ENCODE results near the gene BACE1.

Gene BACE1

GRCh38 chr11:117292616-117293015, 23.4 kb downstream of the BACE1 start:
- POLR2A ChIA-PET (ENCODE audit: low non-redundant PET) = no interaction called here
- no peak for DNase-seq (ENCODE audit: low spot score)
- TF ChIP-seq CTCF (conservative IDR thresholded peaks at IDR 0.05; ENCODE audit: low read depth) = no peak

GRCh38 chr11:117290809-117291396, 25.2 kb downstream of the BACE1 start, which contains the start of gene BACE1-AS:
TSS of gene BACE1-AS (plus strand) at chr11:117291346.
- no peak within 1 kb of the TSS for H3K27ac ChIP-seq
- no peak for TF ChIP-seq CTCF (conservative IDR thresholded peaks at IDR 0.05; ENCODE audit: low read depth)
- no peak for DNase-seq (ENCODE audit: low spot score)
- POLR2A ChIA-PET (ENCODE audit: low non-redundant PET) = no interaction called here
- CTCF ChIA-PET = no interaction called here

More at GRCh38 chr11:117292616-117293015, 23.4 kb downstream of the BACE1 start:
- no peak overlapping the region for H3K27ac ChIP-seq
- CTCF ChIA-PET = no interaction called here

GRCh38 chr11:117289795-117290194, 26.3 kb downstream of the BACE1 start:
- DNase-seq (ENCODE audit: low spot score) = no peak
- POLR2A ChIA-PET (ENCODE audit: low non-redundant PET) = no interaction called here
- CTCF ChIA-PET = no interaction called here
- TF ChIP-seq CTCF (conservative IDR thresholded peaks at IDR 0.05; ENCODE audit: low read depth) = no peak
- H3K27ac ChIP-seq = no peak overlapping the region

GRCh38 chr11:117287668-117288067, 28.4 kb downstream of the BACE1 start:
- no peak for TF ChIP-seq CTCF (conservative IDR thresholded peaks at IDR 0.05; ENCODE audit: low read depth)
- ChIA-PET POLR2A (ENCODE audit: low non-redundant PET) (no interaction called here), CTCF (no interaction called here)
- H3K27ac ChIP-seq = no peak overlapping the region
- DNase-seq (ENCODE audit: low spot score) = no peak

GRCh38 chr11:117286588-117286987, 29.5 kb downstream of the BACE1 start:
- TF ChIP-seq CTCF (conservative IDR thresholded peaks at IDR 0.05; ENCODE audit: low read depth) = no peak
- no peak for DNase-seq (ENCODE audit: low spot score)
- POLR2A ChIA-PET (ENCODE audit: low non-redundant PET) = no interaction called here
- H3K27ac ChIP-seq = no peak overlapping the region
- CTCF ChIA-PET = no interaction called here

- H3K27ac ChIP-seq = no peak overlapping the region
- no peak for TF ChIP-seq CTCF (conservative IDR thresholded peaks at IDR 0.05; ENCODE audit: low read depth)
- DNase-seq (ENCODE audit: low spot score) = no peak
- ChIA-PET CTCF (no interaction called here), POLR2A (ENCODE audit: low non-redundant PET) (no interaction called here)
Observed at GRCh38 chr11:117284053-117284452, 32.0 kb downstream of the BACE1 start.
